IMR-90 (cell line): ENCODE data around the gene GPR173. TPM values are rescaled to one million over a fixed set of nuclear protein-coding genes. Genes with fewer than 3 reads are reported as not detected.

Experiments
- ATAC-seq: fragments of 200-7000 bp; cut with Tn5 transposase; 2 replicates; pipeline ENCODE4 v1.9.1; 2020; ENCODE audit warnings: low read depth, mild to moderate bottlenecking, moderate library complexity
- BruUV-seq: library from RNA; stranded (reverse); fragments of 400-500 nt; replicated peaks from 2 replicates; lab custom pipeline; 2021; lab: Mats Ljungman, UMichigan
- CTCF ChIA-PET: fragments of 300-600 bp; formaldehyde crosslinking; extraction: SDS; loops from one replicate; lab custom pipeline; 2021; ENCODE audit warnings: antibody characterized with exemption; lab: Yijun Ruan, JAX
- POLR2A ChIA-PET: fragments of 300-600 bp; sonication (Branson Sonifier 250); formaldehyde crosslinking; loops from one replicate; lab custom pipeline; 2022; ENCODE audit warnings: antibody characterized with exemption; ENCODE audit not compliant: unreplicated experiment; lab: Charles Lee
- DNase-seq: peaks from one replicate; pipeline ENCODE4 v3.0.0; 2013
- H2AFZ ChIP-seq: replicated peaks from 2 replicates; pipeline ENCODE3; 2013; ENCODE audit warnings: low read length, mild to moderate bottlenecking; ENCODE audit not compliant: poor library complexity
- H2AK5ac ChIP-seq: 2 replicates; pipeline ENCODE4 v1.6.1; 2013; ENCODE audit warnings: low read depth, low read length, inconsistent platforms
- H2AK9ac ChIP-seq: replicated peaks from 2 replicates; pipeline ENCODE3; 2013; ENCODE audit warnings: mild to moderate bottlenecking, low read depth, low read length, moderate library complexity; ENCODE audit not compliant: poor library complexity
- H2BK120ac ChIP-seq: 2 replicates; pipeline ENCODE4 v1.6.1; 2013; ENCODE audit warnings: low read depth, low read length, inconsistent platforms
- H2BK15ac ChIP-seq: 3 replicates; pipeline ENCODE4 v1.6.1; 2013; ENCODE audit warnings: low read depth, low read length, inconsistent platforms
- H2BK20ac ChIP-seq: 2 replicates; pipeline ENCODE4 v1.6.1; 2013; ENCODE audit warnings: low read depth, mild to moderate bottlenecking, inconsistent platforms, low read length, moderate library complexity
- H2BK5ac ChIP-seq: 2 replicates; pipeline ENCODE4 v1.6.1; 2013; ENCODE audit warnings: mild to moderate bottlenecking, low read depth, low read length, inconsistent platforms; ENCODE audit not compliant: poor library complexity, severe bottlenecking
- H3K14ac ChIP-seq: replicated peaks from 2 replicates; pipeline ENCODE4 v1.6.1; 2013; ENCODE audit warnings: low read depth, low read length, inconsistent platforms
- H3K18ac ChIP-seq: 2 replicates; pipeline ENCODE4 v1.6.1; 2013; ENCODE audit warnings: low read depth, low read length, control low read depth
- H3K23ac ChIP-seq: 2 replicates; pipeline ENCODE4 v1.6.1; 2013; ENCODE audit warnings: low read depth, low read length, inconsistent platforms
- H3K27ac ChIP-seq: 2 replicates; pipeline ENCODE4 v1.5.1; 2013; ENCODE audit warnings: mild to moderate bottlenecking, control low read depth, low read length; ENCODE audit not compliant: insufficient read depth
- H3K27me3 ChIP-seq: 2 replicates; pipeline ENCODE4 v1.6.1; 2013; ENCODE audit warnings: low read length; ENCODE audit not compliant: control insufficient read depth, insufficient read depth
- H3K36me3 ChIP-seq: 2 replicates; pipeline ENCODE4 v1.6.1; 2013; ENCODE audit warnings: low read length, mixed read lengths; ENCODE audit not compliant: control insufficient read depth, insufficient read depth
- H3K4ac ChIP-seq: 2 replicates; pipeline ENCODE4 v1.6.1; 2013; ENCODE audit warnings: low read depth, low read length, inconsistent platforms
- H3K4me1 ChIP-seq: 2 replicates; pipeline ENCODE4 v1.6.1; 2013; ENCODE audit warnings: low read length, mixed read lengths; ENCODE audit not compliant: control insufficient read depth, insufficient read depth
- H3K4me2 ChIP-seq: 2 replicates; pipeline ENCODE4 v1.6.1; 2013; ENCODE audit warnings: low read depth, mild to moderate bottlenecking, control low read depth, low read length, moderate library complexity
- H3K4me3 ChIP-seq: 2 replicates; pipeline ENCODE4 v1.5.1; 2013; ENCODE audit warnings: low read depth, mild to moderate bottlenecking, control low read depth, low read length, moderate library complexity; ENCODE audit not compliant: insufficient read depth
- H3K56ac ChIP-seq: 2 replicates; pipeline ENCODE4 v1.6.1; 2013; ENCODE audit warnings: low read length, inconsistent platforms; ENCODE audit not compliant: insufficient read depth; ENCODE audit errors: extremely low read depth
- H3K79me1 ChIP-seq, 2 experiments: 2 replicates each; pipeline ENCODE4 v1.6.1; 2013; ENCODE audit warnings: low read length in 2 of 2, inconsistent platforms in 1 of 2, low read depth in 1 of 2
- H3K9ac ChIP-seq: 2 replicates; pipeline ENCODE4 v1.6.1; 2013; ENCODE audit warnings: low read depth, low read length, control low read depth
- H3K9me1 ChIP-seq: 2 replicates; pipeline ENCODE4 v1.6.1; 2013; ENCODE audit warnings: low read length, inconsistent platforms; ENCODE audit not compliant: insufficient read depth
- H3K9me3 ChIP-seq: 2 replicates; pipeline ENCODE4 v1.6.1; 2013; ENCODE audit warnings: low read length; ENCODE audit not compliant: control insufficient read depth, insufficient read depth
- H4K20me1 ChIP-seq: 2 replicates; pipeline ENCODE4 v1.6.1; 2013; ENCODE audit warnings: low read length, inconsistent platforms; ENCODE audit not compliant: insufficient read depth
- H4K5ac ChIP-seq: 2 replicates; pipeline ENCODE4 v1.6.1; 2013; ENCODE audit warnings: mild to moderate bottlenecking, low read depth, low read length, control low read depth
- H4K8ac ChIP-seq, 2 experiments: 2 replicates each; pipeline ENCODE4 v1.6.1; 2013; ENCODE audit warnings: low read depth in 2 of 2, low read length in 2 of 2, control low read depth in 1 of 2, inconsistent platforms in 1 of 2
- H4K91ac ChIP-seq: 2 replicates; pipeline ENCODE4 v1.6.1; 2013; ENCODE audit warnings: low read depth, low read length, inconsistent platforms; ENCODE audit not compliant: insufficient read depth
- MAFK ChIP-seq: IDR thresholded peaks from 2 replicates; pipeline ENCODE4 v1.6.1; 2012; ENCODE audit warnings: low read depth, low read length, improper control_type of control experiment
- POLR2A ChIP-seq: IDR thresholded peaks from 2 replicates; pipeline ENCODE4 v1.6.1; 2012; ENCODE audit warnings: mild to moderate bottlenecking, low read depth, low read length
- RAD21 ChIP-seq: IDR thresholded peaks from 2 replicates; pipeline ENCODE4 v1.6.1; 2012; ENCODE audit warnings: low read length, improper control_type of control experiment
- RFX5 ChIP-seq: IDR thresholded peaks from 2 replicates; pipeline ENCODE4 v1.8.0; 2012; ENCODE audit warnings: low read depth, mild to moderate bottlenecking, low read length, moderate library complexity
- WGBS, 2 experiments: methylation state at CpG; one replicate each; pipeline versions ENCODE4 v1.1.5 to v1.1.7; 2013; ENCODE audit warnings: missing lambda C conversion rate in 2 of 2; ENCODE audit not compliant: insufficient read length in 1 of 2; ENCODE audit errors: extremely low coverage in 2 of 2; 5-methylcytosine and 5-hydroxymethylcytosine counted together
- dilution Hi-C: fragments of 300-500 bp; cut with HindIII; formaldehyde crosslinking; loops from one replicate; pipeline ENCODE4 v1.14.3; 2018; ENCODE audit warnings: low sequenced_read_pairs; ENCODE audit not compliant: unreplicated experiment
- in situ Hi-C: fragments of 300-500 bp; cut with MboI; formaldehyde crosslinking; loops from 3 replicates; pipeline ENCODE4 v1.14.3; 2019; ENCODE audit warnings: low sequenced_read_pairs, inconsistent platforms, mixed read lengths
- intact Hi-C: fragments of 100-400 bp; cut with micrococcal nuclease; formaldehyde crosslinking; loops from 2 replicates; pipeline ENCODE4 v1.10.0; 2022
- polyA plus RNA-seq, 3 experiments: library from polyadenylated mRNA; depleted of rRNA; stranded (reverse); fragments of >200 nt; gene quantifications; 2 replicates each; pipeline ENCODE4 v1.2.3, GENCODE V29; 2012; ENCODE audit warnings: low replicate concordance in 1 of 3
- total RNA-seq: library from RNA; depleted of rRNA; stranded (reverse); fragments of >200 nt; gene quantifications from 2 replicates; pipeline ENCODE4 v1.2.3, GENCODE V29; 2012
- TF ChIP-seq, protein P1 (sequence below): conservative IDR thresholded peaks from 2 replicates; pipeline ENCODE4 v1.5.1; 2012; ENCODE audit warnings: mild to moderate bottlenecking, low read depth, low read length, improper control_type of control experiment

Gene GPR173
- total and polyA plus RNA-seq, 2 of the 4 experiments (the other 2 are of a cell fraction): 0.90 to 6.1 TPM

- Histone ChIP-seq H2BK20ac (no peak overlapping the region), H3K4me3 (no peak overlapping the region), H3K79me1 (peaks cover 8 to 36% of the 10 kb centered on the region in 2 experiments; a peak in 2 of 4 replicates), H2AFZ (no peak overlapping the region), H3K23ac (no peak overlapping the region), H3K4ac (no peak overlapping the region), H4K20me1 (peaks cover 35% of the 10 kb centered on the region), H3K9me3 (no peaks in the 10 kb centered on the region), H3K4me2 (no peak overlapping the region), H3K18ac (no peak overlapping the region), H3K9ac (no peak overlapping the region), H3K36me3 (peaks cover 30% of the 10 kb centered on the region), H3K27ac (no peak overlapping the region), H4K5ac (no peak overlapping the region), H3K4me1 (peaks cover under 1% of the 10 kb centered on the region; the same call in 1 of the 2 replicates), H2BK15ac (no peak overlapping the region), H3K9me1 (peaks cover 5% of the 10 kb centered on the region), H3K56ac (no peak overlapping the region), H2BK120ac (no peak overlapping the region), H2AK9ac (no peak overlapping the region), H3K14ac (no peak overlapping the region), H2AK5ac (no peak overlapping the region), H4K91ac (no peak overlapping the region), H3K27me3 (no peaks in the 10 kb centered on the region), H2BK5ac (no peak overlapping the region), H4K8ac (no peak overlapping the region)
- intact Hi-C loops (no loop called here), dilution Hi-C loops (no loop called here), in situ Hi-C loops (no loop called here)
- DNase-seq (no peak), ATAC-seq (no peak)
- ChIA-PET POLR2A (no interaction called here), CTCF (no interaction called here)
- TSS peak; percentile 81 for BruUV-seq
- WGBS, 2 experiments: 78% methylated on average over 4 of the region's 17 CpGs; no CpG with 5 or more reads in 1 of the 2 experiments
- no peak for TF ChIP-seq RFX5
- TF ChIP-seq, protein P1, sequence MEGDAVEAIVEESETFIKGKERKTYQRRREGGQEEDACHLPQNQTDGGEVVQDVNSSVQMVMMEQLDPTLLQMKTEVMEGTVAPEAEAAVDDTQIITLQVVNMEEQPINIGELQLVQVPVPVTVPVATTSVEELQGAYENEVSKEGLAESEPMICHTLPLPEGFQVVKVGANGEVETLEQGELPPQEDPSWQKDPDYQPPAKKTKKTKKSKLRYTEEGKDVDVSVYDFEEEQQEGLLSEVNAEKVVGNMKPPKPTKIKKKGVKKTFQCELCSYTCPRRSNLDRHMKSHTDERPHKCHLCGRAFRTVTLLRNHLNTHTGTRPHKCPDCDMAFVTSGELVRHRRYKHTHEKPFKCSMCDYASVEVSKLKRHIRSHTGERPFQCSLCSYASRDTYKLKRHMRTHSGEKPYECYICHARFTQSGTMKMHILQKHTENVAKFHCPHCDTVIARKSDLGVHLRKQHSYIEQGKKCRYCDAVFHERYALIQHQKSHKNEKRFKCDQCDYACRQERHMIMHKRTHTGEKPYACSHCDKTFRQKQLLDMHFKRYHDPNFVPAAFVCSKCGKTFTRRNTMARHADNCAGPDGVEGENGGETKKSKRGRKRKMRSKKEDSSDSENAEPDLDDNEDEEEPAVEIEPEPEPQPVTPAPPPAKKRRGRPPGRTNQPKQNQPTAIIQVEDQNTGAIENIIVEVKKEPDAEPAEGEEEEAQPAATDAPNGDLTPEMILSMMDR: no peak
- TF ChIP-seq POLR2A: no peak
- TF ChIP-seq MAFK: no peak
- TF ChIP-seq RAD21: no peak
These were observed 37.2 kb downstream of the GPR173 start for GRCh38 chrX:53085661-53086229.
